PC-9 (cell line): ENCODE results near the gene ANKRD36B. TPM values are rescaled to one million over a fixed set of nuclear protein-coding genes. Genes with fewer than 3 reads are reported as not detected.
A peak's percentile ranks its signal among the peaks of the same experiment; 100 is the strongest.
"Not testable (repeated sequence)": the region's sequence is repeated elsewhere in the genome, so short reads cannot be mapped to it uniquely, and the experiment has no call there.

Experiments
- Bru-seq: library from RNA; stranded (reverse); fragments of 400-500 nt; gene quantifications from one replicate; lab custom pipeline; 2021; lab: Mats Ljungman, UMichigan
- BruChase-seq, 2 experiments: library from RNA; stranded (reverse); fragments of 400-500 nt; gene quantifications; one replicate each; lab custom pipeline; 2021; lab: Mats Ljungman, UMichigan
- BruUV-seq: library from RNA; stranded (reverse); fragments of 400-500 nt; replicated peaks from 2 replicates; lab custom pipeline; 2021; lab: Mats Ljungman, UMichigan
- CTCF ChIA-PET: fragments of 300-600 bp; sonication (Branson Sonifier 250); formaldehyde crosslinking; loops from one replicate; lab custom pipeline; 2022; ENCODE audit warnings: antibody characterized with exemption; lab: Charles Lee
- POLR2A ChIA-PET: fragments of 300-600 bp; sonication (Branson Sonifier 250); formaldehyde crosslinking; loops from one replicate; lab custom pipeline; 2022; ENCODE audit warnings: antibody characterized with exemption; ENCODE audit not compliant: unreplicated experiment; lab: Charles Lee
- DNase-seq, 2 experiments: peaks; one replicate each; pipeline versions ENCODE4 v3.0.0 to v3.0.0-alpha.2; 2015 to 2022; ENCODE audit warnings: mixed read lengths in 1 of 2
- H2AFZ ChIP-seq: fragments of 200-600 bp; sonication (generic); 2 replicates; pipeline ENCODE4 v1.8.1; 2017; ENCODE audit warnings: antibody characterized with exemption
- H3F3A ChIP-seq: fragments of 200-600 bp; sonication (generic); 2 replicates; pipeline ENCODE4 v1.8.1; 2017; ENCODE audit warnings: antibody characterized with exemption, mild to moderate bottlenecking, low read depth; ENCODE audit not compliant: insufficient read depth
- H3K27ac ChIP-seq: fragments of 200-600 bp; sonication (generic); 2 replicates; pipeline ENCODE4 v1.6.1; 2016; ENCODE audit warnings: mixed run types
- H3K27me3 ChIP-seq: fragments of 200-600 bp; sonication (generic); 2 replicates; pipeline ENCODE4 v1.6.1; 2016; ENCODE audit warnings: low read depth, mixed run types; ENCODE audit not compliant: insufficient read depth
- H3K36me3 ChIP-seq: fragments of 200-600 bp; sonication (generic); 2 replicates; pipeline ENCODE4 v1.6.1; 2016; ENCODE audit warnings: low read depth, mixed run types
- H3K4me1 ChIP-seq: fragments of 200-600 bp; sonication (generic); replicated peaks from 2 replicates; pipeline ENCODE4 v1.6.1; 2016; ENCODE audit warnings: mixed run types; ENCODE audit not compliant: insufficient read depth
- H3K4me2 ChIP-seq: fragments of 200-600 bp; sonication (generic); 2 replicates; pipeline ENCODE4 v1.6.1; 2017; ENCODE audit warnings: mixed run types
- H3K4me3 ChIP-seq: fragments of 200-600 bp; sonication (generic); 2 replicates; pipeline ENCODE4 v1.6.1; 2016; ENCODE audit warnings: mixed run types
- H3K79me2 ChIP-seq: fragments of 200-600 bp; sonication (generic); 2 replicates; pipeline ENCODE4 v1.6.1; 2017; ENCODE audit warnings: low read depth, mixed run types
- H3K9me2 ChIP-seq: fragments of 200-600 bp; sonication (generic); 2 replicates; pipeline ENCODE4 v1.8.1; 2017; ENCODE audit warnings: mild to moderate bottlenecking; ENCODE audit not compliant: insufficient read depth
- H3K9me3 ChIP-seq: fragments of 200-600 bp; sonication (generic); 2 replicates; pipeline ENCODE4 v1.8.1; 2016; ENCODE audit warnings: low read depth; ENCODE audit not compliant: insufficient read depth
- H4K20me1 ChIP-seq: fragments of 200-600 bp; sonication (generic); 2 replicates; pipeline ENCODE4 v1.8.1; 2017; ENCODE audit not compliant: insufficient read depth
- intact Hi-C: fragments of 100-400 bp; cut with micrococcal nuclease; formaldehyde crosslinking; loops from one replicate; pipeline ENCODE4 v1.10.0; 2022; ENCODE audit not compliant: unreplicated experiment
- long read RNA-seq: library from polyadenylated mRNA; stranded (forward); transcript quantifications from one replicate; pipeline ENCODE4 v2.0.0, GENCODE V29; 2022
- total RNA-seq: library from RNA; stranded (reverse); gene quantifications from 2 replicates; pipeline ENCODE4 v1.2.3, GENCODE V29; 2021

The ANKRD36B gene
- total RNA-seq (26.2 and 34.0 TPM in 2 replicates), Bru-seq, nascent RNA (percentile 67 among the genes with signal in this experiment), BruChase-seq, experiment 1, labeled RNA remaining after a 2-hour chase (percentile 78 among the genes with signal in this experiment), BruChase-seq, experiment 2, labeled RNA remaining after a 6-hour chase (percentile 55 among the genes with signal in this experiment)
- long read RNA-seq, partial matches to known transcripts = 4 of 5 reads
- long read RNA-seq, other reads (novel, unspliced or antisense) = 1 of 5 reads

DNA sequence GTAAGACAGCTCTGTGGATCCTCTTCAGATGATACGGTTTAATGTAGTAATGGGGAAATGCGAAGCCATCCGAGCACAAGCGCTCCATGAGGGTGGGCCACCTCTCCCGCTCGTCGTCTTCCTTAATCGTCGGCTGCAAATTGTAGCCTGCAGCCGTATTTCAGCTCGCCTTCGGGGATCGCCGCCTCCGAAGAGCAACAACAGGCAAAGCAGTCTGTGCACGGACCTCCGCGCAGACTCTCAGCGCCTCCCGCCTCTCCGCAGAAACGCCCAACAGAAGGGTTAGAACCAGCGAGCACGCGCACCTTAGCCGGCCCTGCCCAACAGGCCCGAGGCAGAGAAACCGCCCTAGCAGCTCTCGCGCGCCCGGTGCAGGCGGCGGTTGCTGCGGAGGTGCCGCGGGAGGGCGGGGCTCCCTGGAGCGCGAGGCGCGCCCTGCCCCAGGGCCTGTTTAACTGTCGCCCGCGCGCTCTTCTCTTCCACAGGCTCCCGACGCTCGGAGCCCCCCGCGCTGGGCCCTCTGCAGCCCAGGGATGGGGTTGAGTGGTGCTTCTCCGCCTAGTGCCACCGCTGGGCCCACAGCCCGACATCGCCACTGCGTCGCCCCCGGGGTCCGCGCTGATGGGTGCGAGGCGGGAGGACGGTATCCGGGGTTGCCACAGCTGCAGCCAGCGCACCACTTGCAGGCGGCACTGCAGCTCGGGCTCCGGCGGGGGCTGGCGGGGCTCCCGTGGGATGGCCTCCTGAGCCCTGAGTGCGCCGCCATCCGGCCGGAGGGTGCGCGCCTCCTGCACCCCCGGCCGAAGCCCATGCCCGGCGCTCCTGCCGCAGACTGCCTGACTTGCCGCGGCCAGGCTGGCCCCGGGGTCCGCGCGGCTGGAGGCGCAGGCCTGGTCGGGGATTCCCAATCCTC lies at the start of gene ANKRD36B:
Gene ANKRD36B, minus strand, starts transcription at position 280 of the 913 bp plus-strand sequence. Its CDS starts 192 bp downstream, at position 88.
- CTCF ChIA-PET = interaction anchor here (0.7 to 1.3 kb wide), 5 partner anchors 74 to 206 kb away, joined by 3 to 6 read pairs (median 4); partner anchors contain the start of gene ACTR1B
- 0 out of 2 replicates have a peak, but pooled peaks cover 13% of the 10 kb centered on the region for H3K79me2 ChIP-seq
- H3F3A ChIP-seq, H4K20me1 ChIP-seq, H3K9me3 ChIP-seq, H3K36me3 ChIP-seq, H3K4me1 ChIP-seq, H3K9me2 ChIP-seq, H3K27me3 ChIP-seq, BruUV-seq: not testable (repeated sequence)
- H3K4me2 ChIP-seq = peak within 1 kb of the TSS; percentile 99
- DNase-seq = peak; percentile 82 to 90
- peak within 1 kb of the TSS; percentile 98 for H2AFZ ChIP-seq
- POLR2A ChIA-PET = interaction anchor here (0.6 kb wide), 1 partner anchor 1019 kb away, joined by 9 read pairs; no protein-coding TSS in a partner anchor
- H3K27ac ChIP-seq = peak within 1 kb of the TSS; percentile 67
- intact Hi-C loops = loop anchor here (10.0 kb wide), 1 partner anchor 55 kb away; the partner anchor contains the start of gene COX5B
- H3K4me3 ChIP-seq = peak within 1 kb of the TSS; percentile 97

DNA sequence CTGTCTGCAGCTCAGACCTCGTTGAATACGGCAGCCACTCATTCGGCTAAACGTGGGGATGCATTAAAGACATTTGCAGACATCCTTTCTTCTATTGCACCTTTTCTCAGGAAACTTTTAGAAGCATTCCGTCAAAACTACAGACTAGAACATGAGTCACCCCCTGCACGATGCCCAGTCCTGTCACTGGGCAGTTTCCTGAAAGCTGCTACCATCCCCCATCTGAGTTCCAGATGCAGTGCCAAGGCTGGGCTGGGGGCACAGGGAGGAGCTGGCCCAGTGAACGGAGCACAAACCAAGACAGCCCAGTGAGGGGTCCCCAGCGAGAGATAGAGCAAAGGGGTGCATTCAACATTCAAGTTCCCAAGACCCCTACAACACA lies 36.4 kb upstream of the ANKRD36B start:
- BruUV-seq, H3K27ac ChIP-seq, H4K20me1 ChIP-seq, H3K4me2 ChIP-seq, H3K9me3 ChIP-seq, DNase-seq, intact Hi-C loops, H3K4me1 ChIP-seq, H3K9me2 ChIP-seq, POLR2A ChIA-PET, H3K27me3 ChIP-seq, H2AFZ ChIP-seq, H3K36me3 ChIP-seq, H3F3A ChIP-seq, CTCF ChIA-PET, H3K4me3 ChIP-seq, H3K79me2 ChIP-seq: not testable (repeated sequence)

DNA sequence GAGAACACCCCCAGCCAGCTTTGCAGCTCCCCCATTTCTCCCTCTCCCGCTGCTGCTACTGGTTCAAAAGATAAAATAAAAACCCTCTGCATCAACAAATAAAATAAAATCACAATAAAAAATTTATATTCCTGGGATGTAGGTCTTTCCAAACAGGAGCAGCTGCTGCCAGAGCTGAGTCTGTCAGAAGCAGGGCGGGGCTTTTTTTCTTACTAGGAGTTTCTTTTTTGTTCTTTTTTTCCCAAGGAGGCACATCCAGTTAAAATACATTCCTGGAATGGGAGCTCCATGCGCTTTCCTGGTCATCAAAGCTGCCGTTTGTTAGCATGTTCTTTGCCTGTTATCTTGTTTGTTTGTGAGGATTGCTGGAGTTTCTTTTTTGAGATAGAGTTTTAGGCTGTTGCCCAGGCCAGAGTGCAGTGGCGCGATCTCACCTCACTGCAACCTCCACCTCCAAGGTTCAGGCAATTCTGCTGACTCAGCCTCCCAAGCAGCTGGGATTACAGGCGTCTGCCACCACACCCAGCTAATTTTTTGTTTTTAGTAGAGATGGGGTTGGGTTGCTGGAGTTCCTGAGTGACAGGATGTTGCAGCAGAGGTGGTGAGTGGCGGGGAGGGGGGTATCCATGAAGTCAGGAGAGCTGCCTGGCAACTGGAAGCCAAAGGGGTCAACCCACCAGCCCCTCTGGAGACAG lies 35.8 kb upstream of the ANKRD36B start:
- H3K27ac ChIP-seq, BruUV-seq, DNase-seq, H3K9me2 ChIP-seq, H3K27me3 ChIP-seq, H3K4me3 ChIP-seq, intact Hi-C loops, H3F3A ChIP-seq, H2AFZ ChIP-seq, POLR2A ChIA-PET, H3K4me1 ChIP-seq, H3K4me2 ChIP-seq, H3K9me3 ChIP-seq, H4K20me1 ChIP-seq, H3K79me2 ChIP-seq, H3K36me3 ChIP-seq, CTCF ChIA-PET: not testable (repeated sequence)

DNA sequence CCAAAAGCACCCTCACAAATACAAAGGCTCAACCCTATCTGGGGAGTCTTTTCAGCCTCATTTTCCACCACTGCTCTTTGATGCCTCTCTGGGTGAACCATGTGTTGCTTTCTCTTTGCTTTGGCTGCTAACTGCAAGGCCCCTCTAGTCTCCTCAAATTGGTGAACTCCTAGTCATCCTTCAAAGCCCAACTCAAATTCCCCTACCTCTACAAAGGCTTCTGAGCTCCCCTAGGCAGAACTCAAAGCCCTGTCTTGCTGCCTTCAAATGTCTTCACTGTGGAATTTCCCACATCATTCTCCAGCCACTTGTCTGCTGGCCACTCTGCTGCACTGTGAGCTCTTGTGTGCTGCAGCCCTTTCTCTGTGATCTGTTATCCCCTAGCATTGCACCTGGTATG lies 33.3 kb upstream of the ANKRD36B start:
- H3K9me3 ChIP-seq, H3K4me2 ChIP-seq, H3K79me2 ChIP-seq, DNase-seq, H2AFZ ChIP-seq, H3F3A ChIP-seq, H3K27ac ChIP-seq, H3K4me1 ChIP-seq, CTCF ChIA-PET, BruUV-seq, H3K27me3 ChIP-seq, H4K20me1 ChIP-seq, POLR2A ChIA-PET, H3K36me3 ChIP-seq, intact Hi-C loops, H3K9me2 ChIP-seq, H3K4me3 ChIP-seq: not testable (repeated sequence)

DNA sequence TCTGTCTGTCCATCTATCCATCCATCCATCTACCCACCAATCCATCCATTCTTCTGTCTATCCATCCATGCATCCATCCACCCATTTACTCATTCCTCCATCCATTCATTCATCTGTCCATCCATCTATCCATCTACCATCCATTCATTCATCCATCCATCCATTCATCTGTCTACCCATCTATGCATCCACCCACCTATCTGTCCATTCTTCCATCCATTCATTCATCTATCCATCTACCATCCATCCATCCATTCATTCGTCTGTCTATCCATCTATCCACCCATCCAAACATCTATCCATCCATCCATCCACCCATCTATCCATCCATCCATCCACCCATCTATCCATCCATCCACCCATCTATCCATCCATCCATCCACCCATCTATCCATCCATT lies 30.8 kb upstream of the ANKRD36B start:
- H3K4me2 ChIP-seq, CTCF ChIA-PET, H3K27ac ChIP-seq, H3F3A ChIP-seq, DNase-seq, H3K9me2 ChIP-seq, H3K9me3 ChIP-seq, intact Hi-C loops, POLR2A ChIA-PET, H4K20me1 ChIP-seq, H3K27me3 ChIP-seq, H3K36me3 ChIP-seq, BruUV-seq, H2AFZ ChIP-seq, H3K79me2 ChIP-seq, H3K4me1 ChIP-seq, H3K4me3 ChIP-seq: not testable (repeated sequence)

DNA sequence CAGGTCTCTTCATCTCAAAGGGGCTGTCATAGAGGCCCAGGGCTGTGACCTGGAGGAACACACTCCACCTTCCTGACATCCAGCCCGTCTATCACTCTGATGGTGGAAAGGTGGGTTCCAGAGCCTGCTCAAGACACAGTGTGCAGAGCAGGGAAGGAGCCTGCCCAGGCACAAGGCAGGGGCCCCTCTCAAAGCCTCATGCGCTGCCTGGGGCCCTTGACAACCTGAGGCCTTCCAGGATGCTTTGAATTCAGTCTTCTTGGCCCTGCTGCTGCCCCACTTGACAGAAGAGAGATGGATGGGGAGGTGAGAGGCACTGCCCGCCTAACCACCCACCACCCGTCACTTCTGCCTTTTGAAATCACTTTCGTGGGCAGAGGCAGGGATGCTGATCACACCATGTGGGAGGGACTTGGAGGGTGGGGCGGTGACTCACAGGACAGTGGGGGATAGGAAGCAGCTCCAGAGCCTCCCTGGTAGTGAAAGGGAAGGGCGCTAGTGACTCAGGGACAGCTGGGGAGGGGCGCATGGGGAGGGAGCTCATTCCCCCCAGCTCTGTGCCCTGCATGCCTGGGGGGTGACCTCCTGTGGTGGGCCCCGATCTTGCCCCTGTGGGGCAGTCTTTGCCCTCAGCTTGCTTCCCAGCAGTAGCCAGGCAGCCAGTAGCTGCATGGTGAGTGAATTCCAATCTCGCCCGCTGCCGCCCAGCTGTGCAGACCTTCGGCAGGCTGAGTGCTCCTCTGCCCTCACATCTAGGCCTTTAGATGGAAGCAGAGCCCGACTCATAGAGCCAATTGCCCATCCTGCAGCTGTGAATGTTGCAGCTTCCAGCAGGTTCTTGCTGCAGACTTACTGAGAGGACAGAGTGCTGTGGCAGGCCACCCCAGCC lies 29.5 kb upstream of the ANKRD36B start:
- H3K36me3 ChIP-seq, H3K27ac ChIP-seq, H3K4me2 ChIP-seq, H2AFZ ChIP-seq, intact Hi-C loops, BruUV-seq, H3K27me3 ChIP-seq, H4K20me1 ChIP-seq, H3K4me3 ChIP-seq, H3K9me2 ChIP-seq, CTCF ChIA-PET, H3K79me2 ChIP-seq, H3K9me3 ChIP-seq, H3K4me1 ChIP-seq, H3F3A ChIP-seq: not testable (repeated sequence)
- POLR2A ChIA-PET = interaction anchor here (0.7 kb wide), 1 partner anchor 754 kb away, joined by 5 read pairs; no protein-coding TSS in a partner anchor
- DNase-seq = peak in 1 of 2 experiments; percentile 29
